HT1080 (cell line): Measurements from ENCODE around the gene RABGGTB. TPM values are rescaled to one million over a fixed set of nuclear protein-coding genes. Genes with fewer than 3 reads are reported as not detected.
"Not testable (repeated sequence)": the region's sequence is repeated elsewhere in the genome, so short reads cannot be mapped to it uniquely, and the experiment has no call there.

Experiments used
- DNase-seq: peaks from one replicate; pipeline ENCODE4 v3.0.0-alpha.2; 2015; ENCODE audit warnings: low read depth
- small RNA-seq: library from RNA; depleted of rRNA; stranded (forward); fragments of <200 nt; gene quantifications from one replicate; pipeline ENCODE3, GENCODE V24; 2014
- total RNA-seq: library from RNA; depleted of rRNA; stranded (reverse); fragments of >200 nt; shearing (Covaris generic); gene quantifications from 2 replicates; pipeline ENCODE4 v1.2.3, GENCODE V29; 2014; rRNA removed

Gene RABGGTB
- total RNA-seq, 1 experiment from 2014 or later: 136 TPM

- no peak for DNase-seq
Observed at GRCh38 chr1:75795703-75796193, 9.7 kb downstream of the RABGGTB start.

GRCh38 chr1:75796376-75797272 is 10.6 kb downstream of the RABGGTB start, which contains the start of gene MSH4:
Gene MSH4, plus strand, starts transcription at chr1:75796882. Its CDS starts 104 bp downstream, at chr1:75796986.
- DNase-seq: no peak

- no peak for DNase-seq
Observed at GRCh38 chr1:75797273-75797588, 11.2 kb downstream of the RABGGTB start.

- no peak for DNase-seq
Observed at GRCh38 chr1:75797606-75798216, 11.7 kb downstream of the RABGGTB start.

GRCh38 chr1:75801480-75801879 is 15.4 kb downstream of the RABGGTB start:
- not testable (repeated sequence) for DNase-seq

- DNase-seq: no peak
Observed at GRCh38 chr1:75808921-75809320, 22.9 kb downstream of the RABGGTB start.

GRCh38 chr1:75810113-75810512 is 24.1 kb downstream of the RABGGTB start:
- DNase-seq: not testable (repeated sequence)

- DNase-seq: peak; percentile 68
Observed at GRCh38 chr1:75811211-75811981, 25.3 kb downstream of the RABGGTB start.

GRCh38 chr1:75812065-75812464 is 26.0 kb downstream of the RABGGTB start:
- DNase-seq: no peak

GRCh38 chr1:75823596-75823995 is 37.5 kb downstream of the RABGGTB start:
- not testable (repeated sequence) for DNase-seq

GRCh38 chr1:75836528-75837100 is 50.6 kb downstream of the RABGGTB start:
- no peak for DNase-seq

GRCh38 chr1:75838079-75838478 is 52.0 kb downstream of the RABGGTB start:
- no peak for DNase-seq

GRCh38 chr1:75841421-75841820 is 55.4 kb downstream of the RABGGTB start:
- no peak for DNase-seq

Small RNAs within 50 kb of the gene (small RNA-seq; reads per million reads assigned to genes)
- gene SNORD45A (not detected), gene SNORD45B (not detected), gene SNORD45C (not detected)

Other genes starting within 250 kb of the RABGGTB start
- 0.53 and 0.61 TPM in 2 replicates for gene SLC44A5, start 175.1 kb upstream of the RABGGTB start, total RNA-seq
- 45.1 and 45.4 TPM in 2 replicates for gene ACADM, start 61.5 kb upstream of the RABGGTB start, total RNA-seq
- gene MSH4, start 10.6 kb downstream of the RABGGTB start, total RNA-seq: 0.13 TPM in 1 of 2 replicates, not detected in the other
- not detected in 2 replicates for gene ASB17, start 146.1 kb downstream of the RABGGTB start, total RNA-seq